Measurements from ENCODE around the gene CEP89. TPM values are rescaled to one million over a fixed set of nuclear protein-coding genes. Genes with fewer than 3 reads are reported as not detected.
A peak's percentile ranks its signal among the peaks of the same experiment; 100 is the strongest.

The CEP89 gene
- total RNA-seq, 4 donors from 2014 or later: 11.7 to 22.5 (median 17.5) TPM

- H3K27me3 ChIP-seq: peaks cover under 1% of the 10 kb centered on the region
- no peaks in the 10 kb centered on the region for H3K36me3 ChIP-seq
- WGBS: 92% methylated on average over 10 of the region's 10 CpGs
- H3K4me3 ChIP-seq: no peak overlapping the region
- no peak for DNase-seq (ENCODE audit: low spot score in 2 of 2)
- H3K27ac ChIP-seq: no peak overlapping the region
- no peaks in the 10 kb centered on the region for H3K9me3 ChIP-seq
- no peaks in the 10 kb centered on the region for H3K4me1 ChIP-seq
- TF ChIP-seq, protein P1, sequence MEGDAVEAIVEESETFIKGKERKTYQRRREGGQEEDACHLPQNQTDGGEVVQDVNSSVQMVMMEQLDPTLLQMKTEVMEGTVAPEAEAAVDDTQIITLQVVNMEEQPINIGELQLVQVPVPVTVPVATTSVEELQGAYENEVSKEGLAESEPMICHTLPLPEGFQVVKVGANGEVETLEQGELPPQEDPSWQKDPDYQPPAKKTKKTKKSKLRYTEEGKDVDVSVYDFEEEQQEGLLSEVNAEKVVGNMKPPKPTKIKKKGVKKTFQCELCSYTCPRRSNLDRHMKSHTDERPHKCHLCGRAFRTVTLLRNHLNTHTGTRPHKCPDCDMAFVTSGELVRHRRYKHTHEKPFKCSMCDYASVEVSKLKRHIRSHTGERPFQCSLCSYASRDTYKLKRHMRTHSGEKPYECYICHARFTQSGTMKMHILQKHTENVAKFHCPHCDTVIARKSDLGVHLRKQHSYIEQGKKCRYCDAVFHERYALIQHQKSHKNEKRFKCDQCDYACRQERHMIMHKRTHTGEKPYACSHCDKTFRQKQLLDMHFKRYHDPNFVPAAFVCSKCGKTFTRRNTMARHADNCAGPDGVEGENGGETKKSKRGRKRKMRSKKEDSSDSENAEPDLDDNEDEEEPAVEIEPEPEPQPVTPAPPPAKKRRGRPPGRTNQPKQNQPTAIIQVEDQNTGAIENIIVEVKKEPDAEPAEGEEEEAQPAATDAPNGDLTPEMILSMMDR (IDR thresholded peaks at IDR 0.05): no peak
- TF ChIP-seq POLR2A (IDR thresholded peaks at IDR 0.05) (no peak), POLR2AphosphoS5 (IDR thresholded peaks at IDR 0.05) (no peak), EP300 (IDR thresholded peaks at IDR 0.05) (no peak)
Observed at GRCh38 chr19:32829345-32829896, 142.3 kb downstream of the CEP89 start.

GRCh38 chr19:32828643-32829344 is 143.0 kb downstream of the CEP89 start:
- H3K27ac ChIP-seq: no peak overlapping the region
- H3K9me3 ChIP-seq: no peaks in the 10 kb centered on the region
- TF ChIP-seq, protein P1 (IDR thresholded peaks at IDR 0.05): no peak
- TF ChIP-seq EP300 (IDR thresholded peaks at IDR 0.05) (no peak), POLR2AphosphoS5 (IDR thresholded peaks at IDR 0.05) (no peak), POLR2A (IDR thresholded peaks at IDR 0.05) (no peak)

DNA sequence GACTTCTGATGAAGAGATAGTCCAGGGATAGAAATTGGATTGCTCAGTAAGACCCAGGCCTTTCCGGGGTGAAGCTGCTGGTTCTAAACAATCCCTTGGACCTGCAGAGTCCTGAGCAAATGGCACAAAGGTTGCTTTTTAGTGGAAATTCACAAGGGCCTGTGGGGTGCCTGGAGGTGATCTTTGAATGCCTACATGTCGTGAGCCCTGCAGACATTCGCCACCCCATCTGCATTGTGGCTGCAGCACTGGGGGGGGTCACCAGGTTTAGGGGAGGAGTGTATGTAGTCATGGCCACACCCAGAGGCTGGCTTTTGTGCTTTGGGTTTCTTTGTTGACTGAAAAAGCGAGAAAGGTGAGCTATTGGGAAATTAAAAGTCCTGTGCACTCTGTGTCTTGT is 143.6 kb downstream of the CEP89 start:
- H3K9me3 ChIP-seq: no peaks in the 10 kb centered on the region
- H3K4me3 ChIP-seq: no peak overlapping the region
- WGBS: 94% methylated on average over 4 of the region's 4 CpGs
- TF ChIP-seq EP300 (IDR thresholded peaks at IDR 0.05): no peak
- no peak for TF ChIP-seq POLR2A (IDR thresholded peaks at IDR 0.05)
- no peak for TF ChIP-seq POLR2AphosphoS5 (IDR thresholded peaks at IDR 0.05)
- TF ChIP-seq, protein P1 (IDR thresholded peaks at IDR 0.05): no peak
- no peak overlapping the region for H3K27ac ChIP-seq
- peak in 1 of 2 donors; percentile 58 for DNase-seq (ENCODE audit: low spot score in 2 of 2)
- no peaks in the 10 kb centered on the region for H3K36me3 ChIP-seq
- H3K4me1 ChIP-seq: no peaks in the 10 kb centered on the region
- peaks cover 4% of the 10 kb centered on the region for H3K27me3 ChIP-seq

More at GRCh38 chr19:32828643-32829344, 143.0 kb downstream of the CEP89 start:
- Histone ChIP-seq H3K4me1 (no peaks in the 10 kb centered on the region), H3K36me3 (no peaks in the 10 kb centered on the region), H3K27me3 (peaks cover 3% of the 10 kb centered on the region), H3K4me3 (no peak overlapping the region)
- peak in 1 of 2 donors; percentile 58 for DNase-seq (ENCODE audit: low spot score in 2 of 2)
- 94% methylated on average over 13 of the region's 15 CpGs for WGBS

Other genes starting within 250 kb of the CEP89 start
- gene SLC7A9, start 102.2 kb downstream of the CEP89 start, total RNA-seq: 1 to 10 TPM in 2 of 4 donors, under 1 TPM in 1, not detected in 1; 0.40 to 1.7 (median 1.1) TPM
- gene FAAP24, start 284 bp upstream of the CEP89 start, total RNA-seq: 1 to 10 TPM in 3 of 4 donors, under 1 TPM in 1; 0.98 to 4.1 (median 1.9) TPM
- gene RHPN2, start 92.9 kb upstream of the CEP89 start, total RNA-seq: 10 to 100 TPM in 3 of 4 donors, 1 to 10 TPM in 1; 7.8 to 39.7 (median 18.5) TPM
- gene GPATCH1, start 109.2 kb upstream of the CEP89 start, total RNA-seq: 10 to 100 TPM in 3 of 4 donors, 1 to 10 TPM in 1; 8.0 to 29.3 (median 14.3) TPM
- not detected for gene WDR88, start 160.2 kb upstream of the CEP89 start, total RNA-seq
- 10 to 100 TPM in 3 of 4 donors, 1 to 10 TPM in 1; 9.8 to 17.1 (median 14.0) TPM for gene LRP3, start 222.4 kb upstream of the CEP89 start, total RNA-seq